Measurements from ENCODE around the gene CELF4. TPM values are rescaled to one million over a fixed set of nuclear protein-coding genes. Genes with fewer than 3 reads are reported as not detected.

Gene CELF4
- total RNA-seq, 1 experiment from 2014 or later: 0.40 TPM

GRCh38 chr18:37516361-37516853, 49.2 kb downstream of the CELF4 start:
- H3K4me1 ChIP-seq (ENCODE audit: insufficient read depth, low read length): no peaks in the 10 kb centered on the region
- intact Hi-C loops (cut with micrococcal nuclease): no loop called here
- CTCF ChIA-PET: no interaction called here
- H3K36me3 ChIP-seq (ENCODE audit: low read depth, low read length): no peaks in the 10 kb centered on the region
- no peak overlapping the region for H3K27ac ChIP-seq (ENCODE audit: low read length)
- DNase-seq: no peak
- H2AFZ ChIP-seq (ENCODE audit: low read length): no peak overlapping the region
- no peaks in the 10 kb centered on the region for H3K27me3 ChIP-seq (ENCODE audit: low read length)
- no peak overlapping the region for H3K9ac ChIP-seq (ENCODE audit: low read length)
- no TSS peak for BruUV-seq (replicated peaks)
- H3K9me2 ChIP-seq (replicated peaks; ENCODE audit: low read length): no peaks in the 10 kb centered on the region
- H4K20me1 ChIP-seq (ENCODE audit: low read length): no peaks in the 10 kb centered on the region
- H3F3A ChIP-seq (ENCODE audit: low read length, unreplicated experiment): no peaks in the 10 kb centered on the region
- POLR2A ChIA-PET (ENCODE audit: unreplicated experiment): no interaction called here
- no peak overlapping the region for H3K4me3 ChIP-seq (ENCODE audit: low read length)
- TF ChIP-seq CTCF (conservative IDR thresholded peaks at IDR 0.05; ENCODE audit: low read depth, low read length): no peak
- no peak for TF ChIP-seq EZH2phosphoT487 (IDR thresholded peaks at IDR 0.05; ENCODE audit: borderline replicate concordance, low read length)
- no peak for TF ChIP-seq EZH2 (IDR thresholded peaks at IDR 0.05; ENCODE audit: low read length, unreplicated experiment)
- ATAC-seq: no peak
- no peaks in the 10 kb centered on the region for H3K9me3 ChIP-seq (ENCODE audit: low read length)
- no peaks in the 10 kb centered on the region for H3K79me2 ChIP-seq (ENCODE audit: low read length)
- no peak overlapping the region for H3K4me2 ChIP-seq (ENCODE audit: low read length)

GRCh38 chr18:37514953-37515352, 50.6 kb downstream of the CELF4 start:
- no peak for DNase-seq
- no peaks in the 10 kb centered on the region for H3F3A ChIP-seq (ENCODE audit: low read length, unreplicated experiment)
- no peak for ATAC-seq
- no peaks in the 10 kb centered on the region for H3K9me3 ChIP-seq (ENCODE audit: low read length)
- H3K36me3 ChIP-seq (ENCODE audit: low read depth, low read length): no peaks in the 10 kb centered on the region
- H3K9me2 ChIP-seq (replicated peaks; ENCODE audit: low read length): no peaks in the 10 kb centered on the region
- H3K79me2 ChIP-seq (ENCODE audit: low read length): no peaks in the 10 kb centered on the region
- H3K4me1 ChIP-seq (ENCODE audit: insufficient read depth, low read length): no peaks in the 10 kb centered on the region
- H4K20me1 ChIP-seq (ENCODE audit: low read length): no peaks in the 10 kb centered on the region
- ChIA-PET POLR2A (ENCODE audit: unreplicated experiment) (no interaction called here), CTCF (no interaction called here)
- no peaks in the 10 kb centered on the region for H3K27me3 ChIP-seq (ENCODE audit: low read length)
- no TSS peak for BruUV-seq (replicated peaks)
- no peak overlapping the region for H3K27ac ChIP-seq (ENCODE audit: low read length)
- no peak overlapping the region for H3K4me2 ChIP-seq (ENCODE audit: low read length)
- TF ChIP-seq CTCF (conservative IDR thresholded peaks at IDR 0.05; ENCODE audit: low read depth, low read length) (no peak), EZH2 (IDR thresholded peaks at IDR 0.05; ENCODE audit: low read length, unreplicated experiment) (no peak), EZH2phosphoT487 (IDR thresholded peaks at IDR 0.05; ENCODE audit: borderline replicate concordance, low read length) (no peak)
- no peak overlapping the region for H3K4me3 ChIP-seq (ENCODE audit: low read length)
- H3K9ac ChIP-seq (ENCODE audit: low read length): no peak overlapping the region
- H2AFZ ChIP-seq (ENCODE audit: low read length): no peak overlapping the region
- intact Hi-C loops (cut with micrococcal nuclease): no loop called here

GRCh38 chr18:37512400-37512799, 53.2 kb downstream of the CELF4 start:
- TF ChIP-seq CTCF (conservative IDR thresholded peaks at IDR 0.05; ENCODE audit: low read depth, low read length): no peak
- TF ChIP-seq EZH2 (IDR thresholded peaks at IDR 0.05; ENCODE audit: low read length, unreplicated experiment): no peak
- TF ChIP-seq EZH2phosphoT487 (IDR thresholded peaks at IDR 0.05; ENCODE audit: borderline replicate concordance, low read length): no peak
- POLR2A ChIA-PET (ENCODE audit: unreplicated experiment): no interaction called here
- Histone ChIP-seq H3K9me2 (replicated peaks; ENCODE audit: low read length) (no peaks in the 10 kb centered on the region), H4K20me1 (ENCODE audit: low read length) (no peaks in the 10 kb centered on the region), H3K27ac (ENCODE audit: low read length) (no peak overlapping the region), H3K9ac (ENCODE audit: low read length) (no peak overlapping the region), H2AFZ (ENCODE audit: low read length) (no peak overlapping the region), H3K4me1 (ENCODE audit: insufficient read depth, low read length) (no peaks in the 10 kb centered on the region), H3K9me3 (ENCODE audit: low read length) (no peaks in the 10 kb centered on the region), H3F3A (ENCODE audit: low read length, unreplicated experiment) (no peaks in the 10 kb centered on the region), H3K36me3 (ENCODE audit: low read depth, low read length) (no peaks in the 10 kb centered on the region), H3K4me3 (ENCODE audit: low read length) (no peak overlapping the region), H3K27me3 (ENCODE audit: low read length) (no peaks in the 10 kb centered on the region), H3K79me2 (ENCODE audit: low read length) (no peaks in the 10 kb centered on the region), H3K4me2 (ENCODE audit: low read length) (no peak overlapping the region)
- no peak for DNase-seq
- intact Hi-C loops (cut with micrococcal nuclease): no loop called here
- CTCF ChIA-PET: no interaction called here
- no peak for ATAC-seq
- BruUV-seq (replicated peaks): no TSS peak

Data from PC-3 (cell line).